Hepatic stellate cell (primary cell): ENCODE data around the gene NRARP.

Source experiments
- DNase-seq: peaks from one replicate; pipeline ENCODE4 v3.0.0; 2011; ENCODE audit warnings: low spot score

The NRARP gene

DNA sequence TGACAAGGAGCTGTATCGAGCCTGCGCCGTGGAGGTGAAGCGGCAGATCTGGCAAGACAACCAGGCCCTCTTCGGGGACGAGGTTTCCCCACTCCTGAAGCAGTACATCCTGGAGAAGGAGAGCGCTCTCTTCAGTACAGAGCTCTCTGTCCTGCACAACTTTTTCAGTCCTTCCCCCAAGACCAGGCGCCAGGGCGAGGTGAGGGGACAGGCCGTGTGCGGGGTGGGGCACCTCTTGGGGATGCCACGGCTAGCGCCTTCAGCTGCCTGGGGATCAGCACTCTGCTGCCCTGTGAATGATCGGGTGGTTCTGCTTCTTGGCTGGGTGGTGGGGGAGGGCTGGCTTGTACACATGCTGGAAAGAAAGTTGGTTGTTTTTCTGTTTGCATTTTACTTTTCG lies 45.2 kb downstream of the NRARP start:
- no peak for DNase-seq

DNA sequence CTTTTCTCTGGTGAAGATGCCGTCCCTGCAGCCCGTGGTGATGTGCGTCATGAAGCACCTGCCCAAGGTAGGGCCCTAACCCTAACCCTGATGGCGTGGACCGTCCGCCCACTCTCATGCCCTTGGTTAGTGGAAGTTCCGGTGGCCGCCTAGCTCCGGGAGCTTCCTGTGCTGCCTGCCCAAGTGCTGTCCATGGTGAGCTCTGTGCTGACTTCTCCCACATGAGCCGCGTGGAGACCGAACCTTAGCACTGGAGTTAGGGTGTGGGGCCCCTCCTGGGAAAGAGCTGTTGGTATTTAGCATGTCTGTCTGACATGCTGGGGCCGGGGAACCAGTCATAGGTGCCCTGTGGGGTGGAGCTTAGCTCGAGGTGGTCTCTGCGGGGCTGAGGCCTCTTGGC lies 45.7 kb downstream of the NRARP start:
- DNase-seq, result no peak

DNA sequence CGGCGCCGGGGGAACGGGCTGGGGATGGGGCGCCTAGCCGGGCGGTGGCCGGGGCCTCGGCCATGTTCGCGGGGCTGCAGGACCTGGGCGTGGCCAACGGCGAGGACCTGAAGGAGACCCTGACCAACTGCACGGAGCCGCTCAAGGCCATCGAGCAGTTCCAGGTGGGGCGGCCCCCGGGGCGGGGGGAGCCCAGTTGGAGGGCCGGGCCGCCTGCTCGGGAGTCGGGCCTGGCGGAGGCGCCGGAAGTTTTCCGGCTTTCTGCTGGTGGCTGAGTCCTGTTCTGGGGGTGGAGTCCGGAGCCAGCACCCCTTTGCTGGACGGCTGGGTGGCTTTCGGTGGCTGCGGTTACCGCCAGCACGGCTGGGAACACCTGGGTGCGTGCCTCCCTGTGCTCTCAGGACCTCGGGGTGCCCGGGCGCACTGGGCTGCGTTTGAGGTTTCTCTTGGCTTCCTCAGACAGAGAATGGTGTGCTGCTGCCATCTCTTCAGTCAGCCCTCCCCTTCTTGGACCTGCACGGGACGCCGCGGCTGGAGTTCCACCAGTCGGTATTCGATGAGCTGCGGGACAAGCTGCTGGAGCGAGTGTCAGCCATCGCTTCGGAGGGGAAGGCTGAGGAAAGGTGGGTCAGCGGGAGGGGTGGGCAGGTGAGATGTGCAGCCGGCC lies 46.5 kb downstream of the NRARP start:
- DNase-seq, result peak; percentile 61

GRCh38 chr9:137254624-137255447 lies 47.2 kb downstream of the NRARP start, which contains the start of gene NELFB:
TSS of gene NELFB (plus strand) at chr9:137255327.
- peak; percentile 99 for DNase-seq

DNA sequence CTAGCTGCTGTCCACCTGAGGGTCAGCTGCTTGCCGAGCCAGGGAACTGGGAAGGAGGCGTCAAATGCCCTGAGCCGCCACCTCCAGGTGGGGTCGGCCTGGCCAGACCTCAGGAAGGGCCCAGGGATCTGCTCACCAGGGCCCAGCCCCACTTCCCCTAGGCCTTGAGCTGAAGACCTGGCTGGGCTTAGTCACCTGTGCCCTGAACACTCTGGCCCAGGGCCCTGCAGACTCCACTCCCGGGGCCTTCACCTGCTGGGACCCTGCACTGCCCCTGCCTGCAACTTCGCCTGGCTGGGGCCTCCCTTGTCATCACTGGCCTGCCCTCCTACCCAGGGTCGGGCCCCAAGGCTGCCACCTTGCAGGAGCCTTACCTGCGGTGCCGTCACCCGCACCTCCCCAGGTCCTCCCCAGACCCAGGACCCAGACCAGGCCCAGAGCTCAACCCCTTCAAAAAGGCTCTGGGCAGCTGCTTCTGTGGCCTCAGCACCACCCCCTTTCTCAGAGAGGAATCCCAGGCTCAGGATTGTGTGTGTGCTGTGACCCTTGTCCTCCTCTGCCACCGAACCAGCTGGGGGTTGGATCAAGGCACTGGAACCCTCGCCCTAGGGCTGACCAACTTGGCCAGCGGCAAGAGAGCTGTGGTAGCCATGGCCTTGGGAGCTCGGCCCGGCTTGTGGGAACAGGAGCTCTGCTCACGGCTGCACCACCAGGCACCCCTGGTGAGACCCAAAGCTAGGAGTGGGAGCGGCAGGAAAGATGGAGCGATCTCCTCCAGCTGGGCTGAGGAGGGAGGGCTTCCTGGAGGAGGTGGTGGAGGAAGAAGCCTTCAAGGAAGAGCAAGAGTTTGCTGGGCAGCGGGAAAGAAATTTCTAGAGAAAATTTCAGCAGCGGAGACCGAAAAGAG lies 48.1 kb downstream of the NRARP start:
- no peak for DNase-seq

DNA sequence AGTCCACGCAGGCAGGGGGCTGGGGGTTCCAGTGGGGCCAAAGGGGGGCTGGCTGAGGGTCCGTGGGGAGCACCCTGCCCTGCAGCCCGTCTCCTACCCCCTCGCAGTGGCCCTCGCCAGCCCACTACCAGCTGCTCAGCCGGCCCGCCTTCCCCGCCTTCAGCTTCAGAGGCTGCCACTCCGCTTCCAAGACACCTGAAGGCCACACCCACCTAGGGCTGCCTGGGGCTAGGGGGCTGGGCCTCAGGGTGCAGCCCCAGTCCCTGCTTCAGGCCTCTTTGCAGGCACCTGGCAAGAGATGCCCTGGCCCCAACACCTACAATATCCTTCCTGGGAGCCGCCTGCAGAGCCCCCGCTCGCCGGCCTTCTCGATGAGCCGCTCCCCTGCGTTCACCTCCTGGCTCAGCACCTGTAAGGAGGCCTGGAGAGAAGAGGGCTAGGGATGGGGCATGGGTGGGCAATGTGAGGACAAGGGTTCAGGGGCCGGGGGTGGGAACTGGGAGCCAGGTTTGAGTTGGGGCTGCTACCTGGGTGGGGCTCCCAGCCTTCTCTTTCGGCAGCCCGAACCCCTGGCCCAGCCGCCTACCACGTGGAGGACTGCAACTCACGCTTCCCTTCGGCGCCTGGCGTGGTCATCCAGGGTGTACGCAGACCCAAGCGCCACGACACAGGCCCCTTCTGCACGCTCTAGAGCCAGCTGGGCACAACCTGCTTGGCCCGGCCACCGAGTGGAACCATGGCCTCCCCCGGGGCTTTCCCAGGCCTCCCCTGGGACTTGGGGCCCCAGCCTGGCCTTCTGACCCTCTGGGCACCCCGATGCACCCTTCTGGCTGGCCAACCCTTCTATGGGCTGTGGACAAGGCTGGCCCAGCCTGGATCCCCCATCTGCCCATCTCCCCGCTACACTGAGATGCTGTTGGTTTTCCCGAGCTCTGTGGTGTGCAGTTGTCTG lies 49.2 kb downstream of the NRARP start:
- no peak for DNase-seq

DNA sequence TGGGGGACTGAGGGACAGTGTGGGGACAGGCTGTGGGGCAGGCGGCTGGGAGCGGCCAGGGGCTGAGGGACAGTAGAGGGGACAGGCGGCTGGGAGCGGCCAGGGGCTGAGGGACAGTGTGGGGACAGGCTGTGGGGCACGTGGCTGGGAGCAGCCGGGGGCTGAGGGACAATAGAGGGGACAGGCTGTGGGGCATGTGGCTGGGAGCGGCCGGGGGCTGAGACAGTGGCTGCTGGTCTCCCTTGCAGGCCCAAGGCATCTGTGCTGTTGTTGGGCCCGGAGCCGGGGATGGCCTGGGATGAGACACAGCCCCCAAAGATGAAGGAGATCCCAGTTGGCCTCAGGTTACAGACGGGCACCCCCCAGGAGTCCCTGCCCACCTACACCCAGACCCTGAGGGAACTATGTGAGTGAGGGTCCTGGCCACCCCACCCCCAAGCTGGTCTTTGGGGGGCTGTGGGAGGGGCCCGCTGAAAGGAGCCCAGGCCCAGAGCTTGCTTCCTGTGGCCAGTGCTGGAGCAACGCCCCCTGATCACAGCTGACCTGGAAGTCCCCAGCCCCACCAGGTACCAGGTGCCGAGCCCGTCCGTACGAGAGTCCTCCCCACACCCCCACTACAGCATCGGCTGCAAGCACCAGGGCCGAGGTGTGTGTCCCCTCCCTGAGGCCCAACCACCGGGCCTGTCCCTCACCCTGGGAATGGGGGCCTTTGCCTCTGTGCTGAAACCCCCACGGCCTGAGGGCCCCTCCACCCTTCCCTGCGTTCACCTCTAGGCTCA lies 50.4 kb downstream of the NRARP start:
- no peak for DNase-seq

- DNase-seq, result no peak
Measured at GRCh38 chr9:137251194-137251461, 50.9 kb downstream of the NRARP start, which contains the start of gene STPG3. TSS of gene STPG3 (plus strand) at chr9:137251286. CDS start at chr9:137251287, 1 bp downstream.

GRCh38 chr9:137250329-137251193 lies 51.5 kb downstream of the NRARP start:
- no peak for DNase-seq
